ENCODE data around the gene GABRB3.

GRCh38 chr15:26614734-26615133 lies 158.1 kb downstream of the GABRB3 start:
- TF ChIP-seq, protein P1, sequence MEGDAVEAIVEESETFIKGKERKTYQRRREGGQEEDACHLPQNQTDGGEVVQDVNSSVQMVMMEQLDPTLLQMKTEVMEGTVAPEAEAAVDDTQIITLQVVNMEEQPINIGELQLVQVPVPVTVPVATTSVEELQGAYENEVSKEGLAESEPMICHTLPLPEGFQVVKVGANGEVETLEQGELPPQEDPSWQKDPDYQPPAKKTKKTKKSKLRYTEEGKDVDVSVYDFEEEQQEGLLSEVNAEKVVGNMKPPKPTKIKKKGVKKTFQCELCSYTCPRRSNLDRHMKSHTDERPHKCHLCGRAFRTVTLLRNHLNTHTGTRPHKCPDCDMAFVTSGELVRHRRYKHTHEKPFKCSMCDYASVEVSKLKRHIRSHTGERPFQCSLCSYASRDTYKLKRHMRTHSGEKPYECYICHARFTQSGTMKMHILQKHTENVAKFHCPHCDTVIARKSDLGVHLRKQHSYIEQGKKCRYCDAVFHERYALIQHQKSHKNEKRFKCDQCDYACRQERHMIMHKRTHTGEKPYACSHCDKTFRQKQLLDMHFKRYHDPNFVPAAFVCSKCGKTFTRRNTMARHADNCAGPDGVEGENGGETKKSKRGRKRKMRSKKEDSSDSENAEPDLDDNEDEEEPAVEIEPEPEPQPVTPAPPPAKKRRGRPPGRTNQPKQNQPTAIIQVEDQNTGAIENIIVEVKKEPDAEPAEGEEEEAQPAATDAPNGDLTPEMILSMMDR (IDR thresholded peaks at IDR 0.05), result no peak
- no peak for TF ChIP-seq EP300 (IDR thresholded peaks at IDR 0.05)

Data from tibial nerve (tissue), 4 donors.